GM21529 (cell line): ENCODE results near the gene STPG4.
"Not testable (repeated sequence)": the region's sequence is repeated elsewhere in the genome, so short reads cannot be mapped to it uniquely, and the experiment has no call there.

ENCODE experiments used
- ATAC-seq: cut with Tn5 transposase; IDR thresholded peaks from one replicate; pipeline ENCODE4 v1.9.1; 2021; ENCODE audit not compliant: unreplicated experiment

STPG4 gene

GRCh38 chr2:47155091-47155876, at the start of gene STPG4:
Gene STPG4 (minus strand): TSS chr2:47155308. CDS start chr2:47155251, 57 bp downstream.
- ATAC-seq, result peak; percentile 62

GRCh38 chr2:47204691-47205090, 49.6 kb upstream of the STPG4 start:
- no peak for ATAC-seq

- no peak for ATAC-seq
Observed at GRCh38 chr2:47203995-47204394, 48.9 kb upstream of the STPG4 start.

- ATAC-seq, result no peak
Observed at GRCh38 chr2:47201224-47201623, 46.1 kb upstream of the STPG4 start.

- no peak for ATAC-seq
Observed at GRCh38 chr2:47198985-47199451, 43.9 kb upstream of the STPG4 start.

GRCh38 chr2:47196499-47196898, 41.4 kb upstream of the STPG4 start:
- ATAC-seq, result no peak

- ATAC-seq, result no peak
Observed at GRCh38 chr2:47196046-47196445, 40.9 kb upstream of the STPG4 start.

GRCh38 chr2:47195148-47195547, 40.0 kb upstream of the STPG4 start:
- no peak for ATAC-seq

GRCh38 chr2:47194410-47194809, 39.3 kb upstream of the STPG4 start:
- ATAC-seq, result no peak

GRCh38 chr2:47193607-47194006, 38.5 kb upstream of the STPG4 start:
- no peak for ATAC-seq

GRCh38 chr2:47190188-47190881, 35.2 kb upstream of the STPG4 start:
- ATAC-seq, result no peak

- no peak for ATAC-seq
Observed at GRCh38 chr2:47189635-47190034, 34.5 kb upstream of the STPG4 start.

GRCh38 chr2:47187069-47187468, 32.0 kb upstream of the STPG4 start:
- no peak for ATAC-seq

GRCh38 chr2:47186351-47186750, 31.2 kb upstream of the STPG4 start:
- no peak for ATAC-seq

- not testable (repeated sequence) for ATAC-seq
Observed at GRCh38 chr2:47185098-47185497, 30.0 kb upstream of the STPG4 start.

- ATAC-seq, result no peak
Observed at GRCh38 chr2:47181176-47181575, 26.1 kb upstream of the STPG4 start.

GRCh38 chr2:47180531-47180930, 25.4 kb upstream of the STPG4 start:
- no peak for ATAC-seq

GRCh38 chr2:47179388-47179787, 24.3 kb upstream of the STPG4 start:
- ATAC-seq, result no peak

GRCh38 chr2:47178341-47178740, 23.2 kb upstream of the STPG4 start:
- ATAC-seq, result no peak

- peak; percentile 1 for ATAC-seq
Observed at GRCh38 chr2:47177043-47177565, 22.0 kb upstream of the STPG4 start.

GRCh38 chr2:47174733-47175361, 19.7 kb upstream of the STPG4 start:
- no peak for ATAC-seq
